Activated naive CD8-positive, alpha-beta T cell (primary cell): ENCODE data around the gene ERBB3.

Experiments
- H3K27ac Mint-ChIP-seq: one replicate; pipeline ENCODE4 v1.8.0; 2021; ENCODE audit warnings: mixed read lengths
- H3K27me3 Mint-ChIP-seq: one replicate; pipeline ENCODE4 v1.8.0; 2021; ENCODE audit warnings: mixed read lengths
- H3K36me3 Mint-ChIP-seq: one replicate; pipeline ENCODE4 v1.8.0; 2021; ENCODE audit warnings: mixed read lengths
- H3K4me1 Mint-ChIP-seq: one replicate; pipeline ENCODE4 v1.8.0; 2021; ENCODE audit warnings: low read depth, mixed read lengths
- H3K4me3 Mint-ChIP-seq: one replicate; pipeline ENCODE4 v1.8.0; 2021; ENCODE audit warnings: mild to moderate bottlenecking, mixed read lengths
- H3K9me3 Mint-ChIP-seq: one replicate; pipeline ENCODE4 v1.8.0; 2021; ENCODE audit warnings: low read depth, mixed read lengths

Gene ERBB3

DNA sequence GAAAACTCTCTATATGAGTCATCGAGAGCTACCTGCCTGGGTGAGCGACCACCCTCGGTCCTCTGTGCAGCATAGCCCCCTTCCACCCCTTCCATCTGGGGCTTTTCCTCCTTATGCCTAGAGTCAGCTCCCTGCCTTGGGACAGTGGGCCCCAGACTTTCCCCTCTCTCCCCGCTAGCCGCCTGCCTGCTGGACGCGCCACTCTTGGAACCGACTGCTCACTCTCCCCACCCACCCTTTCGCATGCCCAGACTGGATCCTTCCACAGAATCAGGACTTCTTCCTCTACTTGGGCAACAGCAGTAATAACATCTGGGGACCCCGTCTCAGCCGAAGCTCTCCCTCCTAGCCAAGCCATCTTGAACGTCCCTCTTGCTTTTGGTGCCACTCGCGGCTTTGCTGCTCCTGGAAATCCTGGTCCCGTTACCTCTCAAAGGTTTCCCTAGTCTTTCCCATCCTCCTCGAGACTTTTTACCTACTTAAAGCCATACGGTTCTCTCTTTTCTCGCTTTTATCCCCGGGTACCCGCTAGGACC is 48.8 kb downstream of the ERBB3 start:
- Mint-ChIP-seq H3K27ac (peak overlapping the region; percentile 95), H3K27me3 (no peaks in the 10 kb centered on the region), H3K4me1 (peaks cover 62% of the 10 kb centered on the region), H3K9me3 (no peaks in the 10 kb centered on the region), H3K4me3 (peak overlapping the region; percentile 94), H3K36me3 (peaks cover 23% of the 10 kb centered on the region)

DNA sequence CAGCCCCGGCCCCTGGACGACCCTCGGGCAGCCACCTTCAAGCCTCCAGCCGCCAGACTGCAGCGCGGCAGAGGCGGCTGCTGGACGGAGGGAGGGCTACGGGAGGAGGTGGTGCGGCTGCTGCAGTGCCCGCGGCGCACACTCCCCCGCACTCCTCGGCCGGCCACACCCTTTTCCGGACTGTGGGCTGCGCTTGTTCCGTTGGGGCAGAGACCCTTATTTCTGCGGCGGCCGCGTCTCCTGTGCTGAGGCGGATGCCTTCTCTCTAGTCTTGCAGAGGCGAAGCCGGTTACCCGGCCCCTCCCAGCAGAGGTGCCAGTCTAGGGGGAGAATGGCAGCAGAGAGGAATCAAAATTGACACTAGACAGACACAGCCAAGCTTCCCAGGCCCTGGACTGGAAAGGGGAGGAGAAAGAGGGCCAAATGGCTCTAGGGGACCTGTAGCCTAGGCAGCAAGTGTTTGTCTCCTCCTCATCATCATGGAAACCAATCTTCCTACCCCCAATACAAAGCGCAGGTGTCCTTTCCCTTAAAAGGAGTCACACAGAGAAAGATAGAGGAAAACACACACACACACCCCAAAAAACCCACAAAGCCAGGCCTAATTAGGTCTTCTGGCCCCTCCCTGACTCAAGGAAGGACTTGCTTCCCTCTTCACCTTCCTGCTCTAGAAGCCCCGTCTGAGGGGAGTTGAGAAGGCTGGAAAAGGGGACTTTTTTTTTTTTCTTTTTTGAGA is 49.4 kb downstream of the ERBB3 start:
- Mint-ChIP-seq H3K27ac (peak overlapping the region; percentile 95), H3K36me3 (peaks cover 23% of the 10 kb centered on the region), H3K27me3 (no peaks in the 10 kb centered on the region), H3K4me3 (peak overlapping the region; percentile 94), H3K9me3 (no peaks in the 10 kb centered on the region), H3K4me1 (peaks cover 65% of the 10 kb centered on the region)

DNA sequence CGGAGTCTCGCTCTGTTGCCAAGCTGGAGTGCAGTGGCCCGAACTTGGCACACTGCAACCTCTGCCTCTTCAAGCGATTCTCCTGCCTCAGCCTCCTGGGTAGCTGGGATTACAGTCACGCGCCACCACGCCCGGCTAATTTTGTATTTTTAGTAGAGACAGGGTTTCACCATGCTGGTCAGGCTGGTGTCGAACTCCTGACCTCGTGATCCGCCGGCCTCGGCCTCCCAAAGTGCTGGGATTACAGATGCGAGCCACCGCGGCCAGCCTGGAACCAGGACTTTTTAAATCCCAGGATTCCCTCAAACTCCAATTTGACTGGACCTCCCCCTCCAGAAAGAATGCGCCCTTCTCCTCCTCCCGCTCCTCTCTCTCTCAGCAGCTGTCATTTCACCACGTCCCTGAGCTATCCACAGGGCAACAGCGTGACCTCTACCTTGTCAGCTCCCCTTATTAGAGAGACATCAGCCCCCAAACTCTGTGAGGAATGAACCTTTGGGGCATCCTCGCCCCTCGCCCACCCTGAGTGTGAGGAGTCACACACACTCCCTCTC is 50.1 kb downstream of the ERBB3 start:
- Mint-ChIP-seq H3K9me3 (no peaks in the 10 kb centered on the region), H3K27me3 (no peaks in the 10 kb centered on the region), H3K36me3 (peaks cover 23% of the 10 kb centered on the region), H3K4me3 (peak overlapping the region; percentile 94), H3K4me1 (peaks cover 62% of the 10 kb centered on the region), H3K27ac (peak overlapping the region; percentile 90)

DNA sequence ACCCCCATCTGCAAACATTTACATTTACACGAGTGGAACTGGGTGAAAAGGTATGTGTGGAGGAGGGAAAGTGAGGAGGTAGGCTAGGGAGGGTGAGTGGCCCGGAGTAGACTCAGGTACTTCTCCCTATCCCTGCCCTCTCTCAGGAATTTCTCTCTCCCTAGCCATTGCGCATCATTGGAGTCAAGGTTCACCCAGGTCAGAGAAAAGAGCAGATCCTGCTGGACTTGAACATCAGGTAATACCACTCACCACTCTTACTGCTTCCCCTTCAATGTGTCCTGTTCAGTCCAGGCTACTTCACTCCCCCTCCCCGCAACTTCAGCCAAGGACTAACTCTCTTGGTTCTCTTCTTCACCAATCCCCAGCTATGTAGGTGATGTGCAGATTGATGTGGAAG is 50.9 kb downstream of the ERBB3 start:
- peaks cover 66% of the 10 kb centered on the region for H3K4me1 Mint-ChIP-seq
- no peaks in the 10 kb centered on the region for H3K27me3 Mint-ChIP-seq
- H3K36me3 Mint-ChIP-seq, result peaks cover 23% of the 10 kb centered on the region
- H3K4me3 Mint-ChIP-seq, result peak overlapping the region; percentile 94
- no peaks in the 10 kb centered on the region for H3K9me3 Mint-ChIP-seq
- peak overlapping the region; percentile 90 for H3K27ac Mint-ChIP-seq

DNA sequence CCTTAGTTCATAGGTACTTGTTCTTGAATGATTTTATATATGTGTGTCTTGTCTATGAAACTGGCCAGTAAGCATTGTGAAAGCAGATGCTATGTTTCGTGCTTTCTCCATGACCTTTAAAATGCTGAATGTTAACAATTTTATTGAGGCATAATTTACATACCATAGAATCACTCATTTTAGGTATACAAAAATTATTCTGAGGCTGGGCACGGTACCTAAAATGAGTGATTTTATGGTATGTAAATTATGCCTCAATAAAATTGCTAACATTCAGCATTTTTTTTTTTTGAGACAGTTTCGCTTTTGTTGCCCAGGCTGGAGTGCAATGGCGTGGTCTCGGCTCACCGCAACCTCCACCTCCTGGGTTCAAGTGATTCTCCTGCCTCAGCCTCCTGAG is 54.9 kb downstream of the ERBB3 start:
- Mint-ChIP-seq H3K4me3 (no peak overlapping the region), H3K9me3 (no peaks in the 10 kb centered on the region), H3K27me3 (no peaks in the 10 kb centered on the region), H3K4me1 (peaks cover 75% of the 10 kb centered on the region), H3K27ac (peak overlapping the region; percentile 61), H3K36me3 (peaks cover 39% of the 10 kb centered on the region)

DNA sequence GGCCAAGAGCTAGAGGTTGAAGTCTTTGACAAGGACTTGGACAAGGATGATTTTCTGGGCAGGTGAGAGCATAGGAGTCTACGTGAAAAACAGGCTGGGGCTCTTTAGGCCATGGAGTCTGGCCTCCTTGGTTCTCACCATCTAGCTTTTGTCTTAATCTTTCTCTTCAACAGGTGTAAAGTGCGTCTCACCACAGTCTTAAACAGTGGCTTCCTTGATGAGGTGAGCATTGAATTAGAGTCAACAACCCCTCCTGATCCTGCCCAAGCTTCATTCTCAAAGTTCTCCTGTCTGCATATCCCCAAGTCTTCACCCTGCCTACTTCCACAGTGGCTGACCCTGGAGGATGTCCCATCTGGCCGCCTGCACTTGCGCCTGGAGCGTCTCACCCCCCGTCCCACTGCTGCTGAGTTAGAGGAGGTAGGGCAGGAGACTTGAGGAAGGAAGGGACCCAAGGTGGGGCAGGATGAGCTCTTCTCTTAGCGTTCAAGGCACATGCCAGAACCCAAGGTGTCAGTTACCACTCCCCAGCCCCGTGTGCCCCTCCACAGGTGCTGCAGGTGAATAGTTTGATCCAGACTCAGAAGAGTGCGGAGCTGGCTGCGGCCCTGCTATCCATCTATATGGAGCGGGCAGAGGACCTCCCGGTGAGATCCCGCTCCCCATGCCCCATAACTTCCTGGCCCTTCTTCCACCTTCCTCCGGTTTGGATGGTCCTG is 58.0 kb downstream of the ERBB3 start:
- H3K4me1 Mint-ChIP-seq, result peaks cover 67% of the 10 kb centered on the region
- H3K36me3 Mint-ChIP-seq, result peaks cover 25% of the 10 kb centered on the region
- peak overlapping the region; percentile 81 for H3K27ac Mint-ChIP-seq
- no peaks in the 10 kb centered on the region for H3K9me3 Mint-ChIP-seq
- peak overlapping the region; percentile 58 for H3K4me3 Mint-ChIP-seq
- no peaks in the 10 kb centered on the region for H3K27me3 Mint-ChIP-seq

DNA sequence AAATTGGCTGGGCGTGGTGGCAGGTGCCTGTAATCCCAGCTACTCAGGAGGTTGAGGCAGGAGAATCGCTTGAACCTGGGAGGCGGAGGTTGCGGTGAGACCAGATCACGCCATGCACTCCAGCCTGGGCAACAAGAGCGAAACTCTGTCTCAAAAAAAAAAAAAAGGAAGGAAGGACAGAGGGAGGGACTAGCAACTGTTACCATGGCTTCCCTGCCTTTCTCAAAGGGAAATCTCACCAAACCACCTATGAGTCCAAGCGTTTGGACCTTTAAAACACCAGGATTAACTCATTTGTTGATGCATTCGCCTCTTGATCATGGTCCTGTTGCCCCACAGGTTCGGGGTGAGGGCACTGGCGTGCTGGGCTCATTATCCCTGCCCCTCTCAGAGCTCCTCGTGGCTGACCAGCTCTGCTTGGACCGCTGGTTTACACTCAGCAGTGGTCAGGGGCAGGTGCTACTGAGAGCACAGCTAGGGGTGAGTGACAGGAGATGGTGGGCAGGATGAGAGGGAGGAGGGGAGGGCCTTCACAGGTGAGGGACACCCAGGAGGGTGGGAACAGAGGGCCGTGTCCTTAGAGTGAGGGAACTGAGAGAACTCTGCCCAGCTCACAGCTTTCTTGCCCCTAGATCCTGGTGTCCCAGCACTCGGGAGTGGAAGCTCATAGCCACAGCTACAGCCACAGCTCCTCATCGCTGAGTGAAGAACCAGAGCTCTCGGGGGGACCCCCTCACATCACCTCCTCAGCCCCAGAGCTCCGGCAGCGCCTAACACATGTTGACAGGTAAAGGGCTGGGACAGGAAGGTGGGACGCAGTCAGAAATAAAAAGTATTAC is 62.2 kb downstream of the ERBB3 start:
- Mint-ChIP-seq H3K4me1 (peaks cover 54% of the 10 kb centered on the region), H3K4me3 (no peak overlapping the region), H3K27me3 (no peaks in the 10 kb centered on the region)

DNA sequence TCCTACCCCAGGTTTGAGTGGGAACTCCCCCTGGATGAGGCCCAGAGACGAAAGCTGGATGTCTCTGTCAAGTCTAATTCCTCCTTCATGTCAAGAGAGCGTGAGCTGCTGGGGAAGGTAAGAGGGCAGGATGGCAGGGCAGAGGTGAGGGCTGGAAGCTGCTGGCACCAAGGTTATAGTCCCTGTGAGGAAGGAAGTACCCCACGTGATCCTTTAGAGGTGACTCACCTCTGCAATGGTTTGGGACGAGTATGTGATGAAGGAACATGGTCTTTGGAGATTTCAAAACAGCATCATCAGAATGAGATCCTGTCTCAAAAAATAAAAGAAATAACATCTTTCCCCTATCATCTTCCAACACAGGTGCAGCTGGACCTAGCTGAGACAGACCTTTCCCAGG is 63.3 kb downstream of the ERBB3 start:
- Mint-ChIP-seq H3K9me3 (no peaks in the 10 kb centered on the region), H3K27ac (peak overlapping the region; percentile 93), H3K4me3 (peak overlapping the region; percentile 25), H3K27me3 (no peaks in the 10 kb centered on the region), H3K36me3 (peaks cover 19% of the 10 kb centered on the region), H3K4me1 (peaks cover 44% of the 10 kb centered on the region)

More for the DNA sequence above, 62.2 kb downstream of the ERBB3 start:
- H3K36me3 Mint-ChIP-seq, result peaks cover 23% of the 10 kb centered on the region
- peak overlapping the region; percentile 93 for H3K27ac Mint-ChIP-seq
- no peaks in the 10 kb centered on the region for H3K9me3 Mint-ChIP-seq

DNA sequence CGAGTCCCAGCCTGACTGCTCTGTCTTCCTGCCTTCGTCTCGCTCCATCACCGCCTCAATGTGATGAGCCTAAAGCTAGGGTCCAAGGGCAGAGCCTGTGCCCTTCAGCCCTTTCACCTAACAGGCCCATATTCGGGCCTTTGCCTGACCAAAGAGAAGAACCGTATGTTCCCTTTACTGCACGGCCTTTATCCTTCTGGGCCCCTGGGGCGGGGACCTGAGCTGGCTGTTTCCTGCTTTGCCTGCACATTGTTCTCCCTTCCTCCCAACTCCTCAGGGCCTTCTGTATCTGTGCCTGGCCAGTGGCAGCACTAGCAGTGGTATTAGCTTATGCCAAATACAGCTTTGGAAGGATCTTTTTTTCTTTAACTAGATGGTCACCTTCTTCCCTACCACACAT is 63.9 kb downstream of the ERBB3 start:
- Mint-ChIP-seq H3K27ac (peak overlapping the region; percentile 93), H3K36me3 (peaks cover 13% of the 10 kb centered on the region), H3K9me3 (no peaks in the 10 kb centered on the region), H3K4me3 (no peak overlapping the region), H3K27me3 (no peaks in the 10 kb centered on the region), H3K4me1 (peaks cover 38% of the 10 kb centered on the region)

DNA sequence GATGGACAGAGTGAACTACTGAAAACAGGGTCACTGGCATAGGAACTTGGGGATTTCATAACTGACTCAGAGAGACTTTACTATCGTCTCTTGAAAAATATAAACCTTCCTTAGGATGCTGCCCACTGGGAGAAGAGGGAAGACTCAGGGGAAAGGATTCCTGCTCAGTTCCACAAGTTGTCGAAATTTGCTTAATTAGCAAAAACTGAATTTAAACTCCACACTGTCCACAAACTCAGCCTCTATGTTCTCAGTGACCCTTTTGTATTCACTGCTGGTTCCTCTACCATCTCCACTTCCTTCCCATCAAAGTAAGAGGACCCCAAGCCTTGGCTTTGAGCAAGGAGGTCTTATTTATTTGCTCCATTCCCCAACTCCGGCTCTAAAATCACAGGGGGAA is 65.3 kb downstream of the ERBB3 start:
- H3K4me1 Mint-ChIP-seq, result peaks cover 34% of the 10 kb centered on the region
- H3K9me3 Mint-ChIP-seq, result no peaks in the 10 kb centered on the region
- H3K27me3 Mint-ChIP-seq, result no peaks in the 10 kb centered on the region
- H3K27ac Mint-ChIP-seq, result no peak overlapping the region
- H3K36me3 Mint-ChIP-seq, result peaks cover 13% of the 10 kb centered on the region
- no peak overlapping the region for H3K4me3 Mint-ChIP-seq

DNA sequence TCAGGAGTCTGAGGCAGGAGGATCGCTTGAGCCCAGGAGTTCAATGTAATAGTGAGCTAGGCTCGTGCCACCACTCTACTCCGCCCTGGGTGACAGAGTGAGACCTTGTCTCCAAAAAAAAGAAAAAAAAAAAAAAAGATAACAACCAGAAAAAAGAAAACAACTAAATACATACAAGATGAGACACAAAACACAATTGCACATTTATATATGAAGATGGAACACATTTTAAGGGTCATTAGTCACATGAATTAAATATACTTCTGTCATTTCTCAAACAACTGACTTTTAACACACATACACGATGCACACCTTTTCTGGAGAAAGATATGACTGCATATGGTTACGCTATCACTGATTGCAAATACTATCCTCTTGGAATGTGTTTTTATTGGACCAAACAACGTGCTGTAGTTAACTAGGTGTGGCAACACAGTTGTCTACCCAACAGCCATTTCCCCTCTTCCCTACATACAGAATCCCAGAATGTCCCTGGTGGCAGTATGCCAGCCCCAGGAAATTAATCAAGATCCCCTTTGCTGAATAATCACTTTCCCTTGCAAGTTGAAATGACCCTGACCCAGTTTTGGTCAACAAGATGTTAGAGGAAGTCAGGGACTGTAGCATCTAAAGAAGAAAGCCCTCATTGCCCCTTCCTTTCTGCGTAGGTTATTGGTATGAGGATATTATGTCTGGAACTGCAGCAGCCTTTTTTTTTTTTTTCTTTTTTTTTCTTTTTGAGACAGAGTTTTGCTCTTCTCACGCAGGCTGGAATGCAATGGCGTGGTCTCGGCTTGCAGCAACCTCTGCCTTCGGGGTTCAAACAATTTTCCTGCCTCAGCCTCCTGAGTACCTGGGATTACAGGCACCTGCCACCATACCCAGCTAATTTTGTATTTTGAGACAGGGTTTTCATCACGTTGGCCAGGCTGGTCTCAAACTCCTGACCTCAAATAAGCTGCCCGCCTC is 66.8 kb downstream of the ERBB3 start:
- Mint-ChIP-seq H3K4me1 (peaks cover 39% of the 10 kb centered on the region), H3K4me3 (no peak overlapping the region), H3K36me3 (peaks cover 10% of the 10 kb centered on the region)

DNA sequence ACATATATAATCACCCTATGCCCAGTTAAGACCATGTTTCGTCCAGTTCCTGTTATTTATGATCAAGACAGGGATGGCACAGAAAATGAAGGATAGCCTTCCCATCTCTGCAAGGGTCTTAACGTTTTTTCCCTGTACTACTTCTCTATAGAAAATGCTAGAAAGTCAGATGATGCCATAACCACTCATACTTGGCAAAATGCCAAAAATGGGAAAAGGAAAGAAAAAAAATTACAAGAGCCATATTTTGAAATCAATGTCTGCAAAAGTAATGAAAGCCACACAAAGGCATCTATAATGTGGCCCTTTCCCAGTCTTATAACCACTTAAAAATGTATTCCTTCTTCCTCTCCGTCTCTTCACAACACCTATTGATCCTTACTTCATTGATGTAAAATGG is 70.6 kb downstream of the ERBB3 start:
- H3K27ac Mint-ChIP-seq, result peak overlapping the region; percentile 99
- H3K9me3 Mint-ChIP-seq, result no peaks in the 10 kb centered on the region
- H3K27me3 Mint-ChIP-seq, result no peaks in the 10 kb centered on the region
- H3K4me3 Mint-ChIP-seq, result peak overlapping the region; percentile 76
- H3K36me3 Mint-ChIP-seq, result no peaks in the 10 kb centered on the region
- peaks cover 30% of the 10 kb centered on the region for H3K4me1 Mint-ChIP-seq

More for the DNA sequence above, 66.8 kb downstream of the ERBB3 start:
- H3K9me3 Mint-ChIP-seq, result no peaks in the 10 kb centered on the region
- H3K27ac Mint-ChIP-seq, result no peak overlapping the region
- H3K27me3 Mint-ChIP-seq, result no peaks in the 10 kb centered on the region

DNA sequence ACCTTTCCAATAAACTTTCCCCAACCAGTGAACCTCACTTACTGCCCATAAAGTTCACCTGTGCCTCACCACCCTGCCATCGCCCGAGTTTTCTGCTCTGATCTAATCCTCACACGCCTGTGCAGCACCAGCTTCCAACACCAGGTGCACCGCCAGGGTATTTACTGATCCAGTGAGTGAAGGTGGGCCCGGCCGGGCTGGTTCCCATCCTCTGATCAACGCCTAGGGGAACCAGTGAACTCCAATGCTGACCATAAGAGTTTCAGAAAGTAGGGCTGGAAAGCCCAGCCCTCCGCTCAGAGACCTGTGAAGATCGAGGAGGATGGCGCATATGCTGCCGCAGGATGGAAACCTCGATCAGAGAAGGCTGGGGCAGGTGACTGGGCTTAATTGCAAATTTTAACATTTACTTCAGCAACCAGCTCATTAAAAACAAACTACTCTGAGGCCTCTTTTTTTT is 71.7 kb downstream of the ERBB3 start:
- H3K9me3 Mint-ChIP-seq, result no peaks in the 10 kb centered on the region
- H3K27ac Mint-ChIP-seq, result peak overlapping the region; percentile 99
- no peaks in the 10 kb centered on the region for H3K36me3 Mint-ChIP-seq
- peak overlapping the region; percentile 91 for H3K4me3 Mint-ChIP-seq
- H3K27me3 Mint-ChIP-seq, result no peaks in the 10 kb centered on the region
- H3K4me1 Mint-ChIP-seq, result peaks cover 30% of the 10 kb centered on the region
